Prostate gland (tissue), 2 donors: ENCODE measurements around the gene FILIP1.

Experiments
- CTCF ChIP-seq, 4 experiments: fragments of 200-600 bp in 2 of 4; fragments of 450-650 bp in 2 of 4; sonication (generic) in 2 of 4; IDR thresholded peaks; 1 replicate in 3 of 4; 2 replicates in 1 of 4; pipeline ENCODE4 v1.5.1; 2016 to 2019; ENCODE audit warnings: antibody characterized with exemption in 4 of 4, mild to moderate bottlenecking in 2 of 4, moderate library complexity in 2 of 4
- POLR2A ChIP-seq: fragments of 450-650 bp; IDR thresholded peaks from one replicate; pipeline ENCODE4 v1.6.1; 2016; ENCODE audit warnings: antibody characterized with exemption, mild to moderate bottlenecking

DNA sequence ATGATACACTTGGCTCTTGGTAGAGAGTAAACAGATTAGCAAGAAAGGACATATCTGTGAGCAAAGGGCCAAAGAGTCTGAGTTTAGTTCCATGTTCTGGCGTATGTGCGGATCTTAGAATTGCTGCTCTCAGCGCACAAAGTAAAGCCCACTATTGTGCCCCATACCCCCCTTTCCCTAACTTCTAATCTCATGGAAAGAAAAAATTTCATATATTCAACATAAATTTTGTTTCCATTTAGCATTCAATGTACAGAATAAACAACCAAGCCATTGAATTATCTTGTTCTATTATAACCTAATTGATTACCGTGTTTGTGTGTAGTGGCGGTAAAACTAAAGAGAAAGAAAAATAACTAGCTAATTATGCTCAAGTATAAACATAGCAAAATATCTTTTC, 30.5 kb downstream of the FILIP1 start:
- TF ChIP-seq POLR2A (no peak), CTCF (IDR thresholded peaks at IDR 0.05) (no peak)
